Stimulated activated CD8-positive, alpha-beta memory T cell treated with anti-CD3 and anti-CD28 coated beads, Interleukin-7, amount 100 ng/mL, for 48 hours (primary cell): ENCODE measurements around the gene FERMT2.
"Not testable (repeated sequence)": the region's sequence is repeated elsewhere in the genome, so short reads cannot be mapped to it uniquely, and the experiment has no call there.

Experiments used
- DNase-seq, 2 donors: peaks; one replicate each; pipeline ENCODE4 v3.0.0-alpha.2; 2020; ENCODE audit warnings: low read depth in 1 of 2; ENCODE audit errors: extremely low read depth in 1 of 2

The FERMT2 gene

GRCh38 chr14:52944254-52944653 is 6.6 kb downstream of the FERMT2 start:
- DNase-seq: no peak

- DNase-seq: no peak
These were observed 11.4 kb downstream of the FERMT2 start for GRCh38 chr14:52939427-52939826.

- DNase-seq: no peak
These were observed 13.0 kb downstream of the FERMT2 start for GRCh38 chr14:52937869-52938268.

- no peak for DNase-seq
These were observed 13.5 kb downstream of the FERMT2 start for GRCh38 chr14:52937306-52937705.

GRCh38 chr14:52936437-52936836 is 14.4 kb downstream of the FERMT2 start:
- no peak for DNase-seq

- no peak for DNase-seq
These were observed 15.0 kb downstream of the FERMT2 start for GRCh38 chr14:52935833-52936232.

- DNase-seq: no peak
These were observed 16.1 kb downstream of the FERMT2 start for GRCh38 chr14:52934762-52935161.

GRCh38 chr14:52929192-52929807 is 21.6 kb downstream of the FERMT2 start:
- DNase-seq: no peak

- DNase-seq: no peak
These were observed 23.9 kb downstream of the FERMT2 start for GRCh38 chr14:52926953-52927352.

- no peak for DNase-seq
These were observed 26.8 kb downstream of the FERMT2 start for GRCh38 chr14:52923902-52924575.

- DNase-seq: no peak
These were observed 28.2 kb downstream of the FERMT2 start for GRCh38 chr14:52922656-52923055.

- DNase-seq: no peak
These were observed 28.8 kb downstream of the FERMT2 start for GRCh38 chr14:52922059-52922458.

GRCh38 chr14:52920411-52920810 is 30.4 kb downstream of the FERMT2 start:
- DNase-seq: not testable (repeated sequence)

GRCh38 chr14:52919971-52920370 is 30.9 kb downstream of the FERMT2 start:
- DNase-seq: no peak

- no peak for DNase-seq
These were observed 32.4 kb downstream of the FERMT2 start for GRCh38 chr14:52918486-52918885.

GRCh38 chr14:52917735-52918134 is 33.1 kb downstream of the FERMT2 start:
- no peak for DNase-seq

GRCh38 chr14:52914295-52914694 is 36.6 kb downstream of the FERMT2 start:
- no peak for DNase-seq

- DNase-seq: no peak
These were observed 37.6 kb downstream of the FERMT2 start for GRCh38 chr14:52913271-52913670.

GRCh38 chr14:52911904-52912303 is 38.9 kb downstream of the FERMT2 start:
- DNase-seq: no peak

- DNase-seq: no peak
These were observed 40.3 kb downstream of the FERMT2 start for GRCh38 chr14:52910572-52910971.

- DNase-seq: no peak
These were observed 42.9 kb downstream of the FERMT2 start for GRCh38 chr14:52907949-52908348.

GRCh38 chr14:52906141-52906601 is 44.7 kb downstream of the FERMT2 start:
- no peak for DNase-seq
